Lower lobe of right lung (tissue), 2 donors: Measurements from ENCODE around the gene UMOD. TPM values are rescaled to one million over a fixed set of nuclear protein-coding genes. Genes with fewer than 3 reads are reported as not detected.

ENCODE experiments used
- ATAC-seq, 2 donors: fragments of 200-7000 bp; cut with Tn5 transposase; one replicate each; pipeline ENCODE4 v1.9.1; 2020 to 2022; ENCODE audit warnings: mild to moderate bottlenecking in 2 of 2, moderate library complexity in 2 of 2
- DNase-seq: peaks from one replicate; pipeline ENCODE4 v3.0.0-alpha.2; 2020
- H3K27ac ChIP-seq: fragments of 200-600 bp; one replicate; pipeline ENCODE4 v1.8.0; 2022
- H3K27me3 ChIP-seq: fragments of 200-600 bp; one replicate; pipeline ENCODE4 v1.8.0; 2022; ENCODE audit warnings: low read depth
- H3K36me3 ChIP-seq: fragments of 200-600 bp; one replicate; pipeline ENCODE4 v1.8.0; 2022; ENCODE audit warnings: mild to moderate bottlenecking
- H3K4me1 ChIP-seq: fragments of 200-600 bp; one replicate; pipeline ENCODE4 v1.8.0; 2022
- H3K4me3 ChIP-seq: fragments of 200-600 bp; one replicate; pipeline ENCODE4 v1.8.0; 2022; ENCODE audit warnings: mild to moderate bottlenecking
- H3K9me3 ChIP-seq: fragments of 200-600 bp; one replicate; pipeline ENCODE4 v1.8.0; 2022
- intact Hi-C: fragments of 100-400 bp; cut with DNase I; formaldehyde crosslinking; loops from one replicate; pipeline ENCODE4 v1.11.0; 2022
- total RNA-seq: library from RNA; stranded (reverse); fragmentation: NEBNext Ultra II Directional; extraction: Animal tissue kit (Norgen Biotek cat#: 25700); gene quantifications from one replicate; pipeline ENCODE4 v1.2.1, GENCODE V29; 2021
- TF ChIP-seq, protein P1 (sequence below): fragments of 200-600 bp; IDR thresholded peaks from one replicate; pipeline ENCODE4 v1.8.0; 2022; ENCODE audit warnings: antibody characterized with exemption, mild to moderate bottlenecking
- donor health status: DM: no; HTN: yes; CAD: no; lungs with severe emphysema.

UMOD gene
- total RNA-seq, 1 donor from 2014 or later, result not detected

DNA sequence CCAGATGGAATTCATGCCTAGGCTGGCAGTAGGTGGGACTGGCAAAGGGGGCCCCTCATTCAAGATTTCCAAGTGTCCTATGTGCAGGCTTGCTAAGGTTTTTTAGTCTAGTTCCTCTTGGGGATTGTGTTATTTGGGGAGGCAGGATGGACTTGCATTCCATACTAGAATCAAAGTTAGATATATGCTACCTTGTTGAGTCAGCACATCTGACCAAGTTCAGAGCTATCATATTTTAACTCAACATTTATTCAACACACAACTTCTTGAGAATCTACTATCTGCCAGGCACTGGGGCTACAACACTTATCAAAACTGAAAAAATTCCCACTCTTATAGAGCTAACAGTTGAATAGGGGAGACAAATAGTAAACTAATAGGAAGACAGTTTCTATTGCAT, 31.9 kb downstream of the UMOD start:
- Histone ChIP-seq H3K36me3 (no peaks in the 10 kb centered on the region), H3K27ac (no peak overlapping the region), H3K4me3 (no peak overlapping the region), H3K27me3 (no peaks in the 10 kb centered on the region), H3K9me3 (no peaks in the 10 kb centered on the region), H3K4me1 (no peaks in the 10 kb centered on the region)
- DNase-seq, result no peak
- TF ChIP-seq, protein P1, sequence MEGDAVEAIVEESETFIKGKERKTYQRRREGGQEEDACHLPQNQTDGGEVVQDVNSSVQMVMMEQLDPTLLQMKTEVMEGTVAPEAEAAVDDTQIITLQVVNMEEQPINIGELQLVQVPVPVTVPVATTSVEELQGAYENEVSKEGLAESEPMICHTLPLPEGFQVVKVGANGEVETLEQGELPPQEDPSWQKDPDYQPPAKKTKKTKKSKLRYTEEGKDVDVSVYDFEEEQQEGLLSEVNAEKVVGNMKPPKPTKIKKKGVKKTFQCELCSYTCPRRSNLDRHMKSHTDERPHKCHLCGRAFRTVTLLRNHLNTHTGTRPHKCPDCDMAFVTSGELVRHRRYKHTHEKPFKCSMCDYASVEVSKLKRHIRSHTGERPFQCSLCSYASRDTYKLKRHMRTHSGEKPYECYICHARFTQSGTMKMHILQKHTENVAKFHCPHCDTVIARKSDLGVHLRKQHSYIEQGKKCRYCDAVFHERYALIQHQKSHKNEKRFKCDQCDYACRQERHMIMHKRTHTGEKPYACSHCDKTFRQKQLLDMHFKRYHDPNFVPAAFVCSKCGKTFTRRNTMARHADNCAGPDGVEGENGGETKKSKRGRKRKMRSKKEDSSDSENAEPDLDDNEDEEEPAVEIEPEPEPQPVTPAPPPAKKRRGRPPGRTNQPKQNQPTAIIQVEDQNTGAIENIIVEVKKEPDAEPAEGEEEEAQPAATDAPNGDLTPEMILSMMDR, result no peak
- intact Hi-C loops, result no loop called here
- no peak for ATAC-seq

DNA sequence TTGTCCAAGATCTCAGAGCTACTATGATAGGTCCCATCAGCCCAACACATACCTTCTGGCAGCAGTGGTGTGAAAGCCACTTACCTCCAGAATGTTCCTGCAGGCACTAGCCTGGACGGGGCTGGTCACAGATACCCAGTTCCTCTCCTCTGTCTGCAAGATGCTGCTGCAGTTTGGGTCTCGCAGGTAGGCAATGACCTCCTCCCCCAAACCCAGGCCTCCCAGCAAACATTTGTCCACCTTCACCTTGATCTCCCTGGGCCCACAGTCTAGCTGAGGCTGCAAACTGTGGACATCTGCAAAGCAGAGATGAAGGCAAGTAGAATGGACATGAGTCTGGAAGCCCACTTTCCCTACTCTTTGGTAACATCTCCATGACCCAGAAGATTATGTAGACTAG, 32.3 kb downstream of the UMOD start:
- Histone ChIP-seq H3K27ac (no peak overlapping the region), H3K4me1 (no peaks in the 10 kb centered on the region), H3K27me3 (no peaks in the 10 kb centered on the region), H3K36me3 (no peaks in the 10 kb centered on the region), H3K4me3 (no peak overlapping the region), H3K9me3 (no peaks in the 10 kb centered on the region)
- TF ChIP-seq, protein P1, result no peak
- no peak for ATAC-seq
- no peak for DNase-seq
- intact Hi-C loops, result no loop called here

DNA sequence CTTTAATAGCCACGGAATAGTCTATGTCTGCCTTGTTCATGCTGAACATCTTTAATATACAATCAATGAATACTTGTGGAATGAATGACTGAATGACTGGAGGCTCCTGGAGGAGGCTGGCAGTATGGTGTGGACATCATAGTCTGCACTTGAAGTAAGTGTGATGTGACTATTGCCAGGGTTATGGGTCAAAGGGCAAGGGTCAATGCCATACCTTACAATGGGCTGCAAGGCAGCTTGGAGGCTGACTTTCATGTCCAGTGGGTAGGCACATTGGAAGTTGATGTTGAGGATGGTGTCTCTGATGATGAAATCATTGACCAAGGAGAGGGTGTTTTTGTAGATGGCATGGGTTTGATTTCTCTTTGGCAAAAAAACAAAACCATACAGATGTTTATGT, 33.1 kb downstream of the UMOD start:
- intact Hi-C loops, result no loop called here
- Histone ChIP-seq H3K27ac (no peak overlapping the region), H3K27me3 (no peaks in the 10 kb centered on the region), H3K4me1 (no peaks in the 10 kb centered on the region), H3K4me3 (no peak overlapping the region), H3K9me3 (no peaks in the 10 kb centered on the region), H3K36me3 (no peaks in the 10 kb centered on the region)
- no peak for DNase-seq
- TF ChIP-seq, protein P1, result no peak
- no peak for ATAC-seq

DNA sequence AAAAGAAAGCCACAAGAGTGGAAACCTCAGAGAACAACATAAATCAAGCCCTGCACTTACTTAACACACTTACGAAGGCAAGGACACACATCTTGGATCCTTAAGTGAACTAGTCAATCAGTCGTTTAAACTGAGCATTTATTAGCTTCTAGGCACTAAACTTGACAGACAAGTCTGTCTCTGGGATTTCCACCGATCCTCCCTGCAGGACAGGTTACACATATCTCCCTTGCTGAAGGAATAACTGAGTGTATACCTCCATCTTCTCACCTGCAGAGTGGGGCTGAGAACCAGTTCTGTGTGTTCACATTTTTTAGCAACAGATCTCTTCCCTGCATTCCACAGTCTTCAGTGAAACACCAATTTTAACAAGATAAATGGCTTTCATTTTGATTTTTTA, 34.1 kb downstream of the UMOD start:
- no peaks in the 10 kb centered on the region for H3K36me3 ChIP-seq
- no peak overlapping the region for H3K4me3 ChIP-seq
- TF ChIP-seq, protein P1, result no peak
- H3K27me3 ChIP-seq, result no peaks in the 10 kb centered on the region
- no peak for DNase-seq
- ATAC-seq, result no peak
- H3K9me3 ChIP-seq, result no peaks in the 10 kb centered on the region
- H3K4me1 ChIP-seq, result no peaks in the 10 kb centered on the region
- intact Hi-C loops, result no loop called here
- no peak overlapping the region for H3K27ac ChIP-seq

DNA sequence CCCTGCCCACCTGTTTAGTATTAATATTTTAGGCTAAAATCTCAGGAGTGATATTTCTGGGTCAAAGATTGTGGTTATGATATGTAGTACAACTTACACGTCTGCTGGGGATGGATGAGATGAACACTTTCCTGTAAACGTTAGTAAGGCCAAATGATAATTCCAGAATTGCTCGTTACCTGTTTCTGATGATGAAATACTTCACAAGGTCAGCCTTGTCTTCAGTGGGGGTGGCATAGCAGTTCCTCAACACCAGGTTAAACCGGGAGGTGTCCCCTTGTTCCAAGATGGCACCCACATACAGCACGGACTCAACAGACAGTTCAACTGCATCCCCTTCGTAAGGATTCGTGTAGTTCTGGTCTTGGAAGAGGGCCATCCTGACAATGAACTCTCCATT, 34.5 kb downstream of the UMOD start:
- Histone ChIP-seq H3K4me3 (no peak overlapping the region), H3K27ac (no peak overlapping the region), H3K27me3 (no peaks in the 10 kb centered on the region), H3K4me1 (no peaks in the 10 kb centered on the region), H3K9me3 (no peaks in the 10 kb centered on the region), H3K36me3 (no peaks in the 10 kb centered on the region)
- no peak for DNase-seq
- no peak for ATAC-seq
- intact Hi-C loops, result no loop called here
- TF ChIP-seq, protein P1, result no peak

DNA sequence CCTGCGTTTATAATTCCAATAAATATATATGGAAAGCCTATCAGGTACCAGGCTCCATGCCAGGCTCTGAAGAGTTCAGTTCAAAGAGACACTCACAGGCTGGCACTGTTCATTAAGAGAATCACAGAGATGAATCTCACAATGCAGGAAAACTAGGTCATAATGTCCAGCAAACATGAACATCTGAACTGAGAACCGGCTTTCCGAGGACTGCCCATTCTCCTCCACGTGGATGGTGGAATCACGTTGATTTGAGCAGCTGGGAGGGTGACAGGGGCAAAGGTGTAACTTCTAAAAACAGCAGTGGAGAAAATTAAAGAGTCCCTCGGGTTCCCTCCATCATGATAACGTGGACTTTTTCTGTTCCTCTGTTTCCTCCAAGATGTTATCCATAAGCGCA, 35.4 kb downstream of the UMOD start:
- intact Hi-C loops, result no loop called here
- Histone ChIP-seq H3K27me3 (no peaks in the 10 kb centered on the region), H3K27ac (no peak overlapping the region), H3K4me1 (no peaks in the 10 kb centered on the region), H3K36me3 (no peaks in the 10 kb centered on the region), H3K9me3 (no peaks in the 10 kb centered on the region), H3K4me3 (no peak overlapping the region)
- DNase-seq (no peak), ATAC-seq (no peak)
- TF ChIP-seq, protein P1, result no peak
